Omental fat pad (tissue), 4 donors: Measurements from ENCODE around the gene NIPAL1. TPM values are rescaled to one million over a fixed set of nuclear protein-coding genes. Genes with fewer than 3 reads are reported as not detected.
"Not testable (repeated sequence)": the region's sequence is repeated elsewhere in the genome, so short reads cannot be mapped to it uniquely, and the experiment has no call there.

Source experiments
- ATAC-seq: fragments of 150-250 bp; one replicate; pipeline ENCODE4 v1.9.1; 2016; ENCODE audit warnings: mild to moderate bottlenecking, moderate library complexity; ENCODE audit not compliant: low FRiP score
- DNase-seq: peaks from one replicate; pipeline ENCODE4 v3.0.0-alpha.2; 2019; ENCODE audit warnings: low spot score
- total RNA-seq, 4 donors: library from RNA; depleted of rRNA; stranded (reverse); fragments of >200 nt; gene quantifications; one replicate each; pipeline ENCODE4 v1.1.0, GENCODE V29; 2016
- TF ChIP-seq, protein P1 (sequence below), 3 donors: fragments of 450-650 bp; IDR thresholded peaks; one replicate each; pipeline ENCODE4 v1.5.1; 2016 to 2017; ENCODE audit warnings: antibody characterized with exemption in 3 of 3, mild to moderate bottlenecking in 3 of 3, moderate library complexity in 2 of 3

Gene NIPAL1
- 1 to 10 TPM in 2 of 4 donors, under 1 TPM in 1, not detected in 1; 0.50 to 6.5 (median 1.1) TPM for total RNA-seq

DNA sequence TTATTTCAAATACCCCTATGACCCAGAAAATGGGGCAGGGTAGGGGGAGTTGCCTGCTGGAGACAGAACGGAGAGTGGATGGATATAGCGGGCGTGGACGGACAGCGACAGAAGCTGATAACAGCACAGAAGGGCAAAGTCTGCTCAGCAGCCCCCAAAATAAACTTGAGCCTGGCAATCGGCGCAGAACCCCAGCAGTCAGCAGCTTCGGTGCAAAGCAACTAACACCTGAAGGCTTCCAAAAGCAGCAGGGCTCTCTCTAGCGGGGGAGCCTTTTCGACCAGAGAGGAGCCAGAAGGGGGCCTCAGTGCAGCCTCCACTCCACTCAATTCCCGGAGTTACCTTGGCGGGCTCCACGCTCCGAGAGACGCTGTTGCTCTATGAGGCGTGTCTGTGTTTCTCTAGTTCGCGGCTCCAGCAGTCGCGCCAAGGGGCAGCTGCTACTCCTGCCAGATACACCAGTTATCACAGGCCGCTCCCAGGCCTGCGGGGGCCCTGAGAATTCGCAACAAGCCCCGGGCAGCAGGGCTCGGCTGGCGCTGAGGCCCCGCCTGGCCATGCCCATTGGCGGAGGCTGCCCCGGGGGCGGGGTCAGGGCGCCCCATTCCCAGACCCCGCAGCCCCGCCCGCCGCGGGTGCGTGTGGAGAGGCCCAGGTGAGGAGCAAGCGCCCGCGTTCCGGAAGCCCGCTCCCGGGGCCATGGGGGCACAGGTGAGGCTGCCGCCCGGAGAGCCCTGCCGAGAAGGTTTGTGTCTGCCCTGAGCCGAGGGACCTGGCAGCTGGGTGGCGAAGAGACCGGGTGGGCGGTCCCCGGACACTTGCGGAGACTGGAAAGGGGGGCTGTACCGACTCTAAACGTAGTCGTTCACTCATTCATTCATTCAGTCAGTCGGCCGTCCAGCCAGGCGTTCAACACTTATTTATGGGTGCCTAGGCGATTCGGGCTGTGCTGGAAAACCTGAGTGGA, at the start of gene NIPAL1, which contains the start of gene CNGA1:
Gene NIPAL1 (plus strand): TSS at position 632 of the 967 bp plus-strand sequence. CDS start 68 bp downstream, at position 700.
Gene CNGA1 (minus strand): TSS at position 541 of the 967 bp plus-strand sequence. CDS start 63,992 bp downstream, outside the sequence.
- ATAC-seq (peak; percentile 96), DNase-seq (peak; percentile 48)
- TF ChIP-seq, protein P1, sequence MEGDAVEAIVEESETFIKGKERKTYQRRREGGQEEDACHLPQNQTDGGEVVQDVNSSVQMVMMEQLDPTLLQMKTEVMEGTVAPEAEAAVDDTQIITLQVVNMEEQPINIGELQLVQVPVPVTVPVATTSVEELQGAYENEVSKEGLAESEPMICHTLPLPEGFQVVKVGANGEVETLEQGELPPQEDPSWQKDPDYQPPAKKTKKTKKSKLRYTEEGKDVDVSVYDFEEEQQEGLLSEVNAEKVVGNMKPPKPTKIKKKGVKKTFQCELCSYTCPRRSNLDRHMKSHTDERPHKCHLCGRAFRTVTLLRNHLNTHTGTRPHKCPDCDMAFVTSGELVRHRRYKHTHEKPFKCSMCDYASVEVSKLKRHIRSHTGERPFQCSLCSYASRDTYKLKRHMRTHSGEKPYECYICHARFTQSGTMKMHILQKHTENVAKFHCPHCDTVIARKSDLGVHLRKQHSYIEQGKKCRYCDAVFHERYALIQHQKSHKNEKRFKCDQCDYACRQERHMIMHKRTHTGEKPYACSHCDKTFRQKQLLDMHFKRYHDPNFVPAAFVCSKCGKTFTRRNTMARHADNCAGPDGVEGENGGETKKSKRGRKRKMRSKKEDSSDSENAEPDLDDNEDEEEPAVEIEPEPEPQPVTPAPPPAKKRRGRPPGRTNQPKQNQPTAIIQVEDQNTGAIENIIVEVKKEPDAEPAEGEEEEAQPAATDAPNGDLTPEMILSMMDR (IDR thresholded peaks at IDR 0.05), result no peak

DNA sequence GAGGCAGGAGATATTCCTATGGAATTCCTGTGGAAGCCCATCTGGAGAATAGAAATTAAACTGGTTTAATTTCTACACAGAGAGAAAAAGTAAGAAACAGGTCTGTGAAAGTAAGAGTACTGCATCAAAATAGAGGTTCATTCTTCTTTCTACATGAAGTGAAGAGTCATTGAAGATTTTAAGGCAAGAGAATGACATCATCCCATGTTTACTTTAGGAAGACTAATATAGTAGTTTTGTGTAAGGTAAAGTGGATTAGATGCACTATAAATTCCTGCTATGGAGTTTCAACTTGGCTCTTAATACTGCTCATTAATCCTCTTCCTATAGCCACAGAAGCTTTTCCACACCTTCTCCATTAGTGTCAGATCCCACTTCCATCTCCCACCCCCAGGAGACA, 47.7 kb upstream of the NIPAL1 start:
- TF ChIP-seq, protein P1 (IDR thresholded peaks at IDR 0.05), result no peak
- DNase-seq (no peak), ATAC-seq (no peak)

DNA sequence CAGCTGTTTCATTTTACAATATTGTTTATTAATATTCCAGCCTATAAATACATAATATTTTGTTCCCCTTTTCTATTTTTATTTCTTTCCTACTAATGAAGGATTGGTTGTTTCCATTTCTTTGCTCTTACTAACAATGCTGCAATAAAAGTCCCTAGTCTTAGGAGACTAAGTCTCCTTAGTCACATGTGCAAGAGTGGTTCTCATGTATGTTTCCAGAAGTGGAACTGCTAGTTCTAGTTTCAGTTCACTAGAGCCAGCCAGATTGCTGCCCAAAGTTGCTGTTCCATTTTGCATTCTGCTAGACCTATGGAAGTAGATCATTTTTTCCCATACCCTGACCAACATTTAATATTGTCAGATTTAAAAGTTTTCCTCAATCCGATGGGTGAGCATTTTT, 44.4 kb upstream of the NIPAL1 start:
- no peak for DNase-seq
- no peak for ATAC-seq
- TF ChIP-seq, protein P1 (IDR thresholded peaks at IDR 0.05), result no peak

DNA sequence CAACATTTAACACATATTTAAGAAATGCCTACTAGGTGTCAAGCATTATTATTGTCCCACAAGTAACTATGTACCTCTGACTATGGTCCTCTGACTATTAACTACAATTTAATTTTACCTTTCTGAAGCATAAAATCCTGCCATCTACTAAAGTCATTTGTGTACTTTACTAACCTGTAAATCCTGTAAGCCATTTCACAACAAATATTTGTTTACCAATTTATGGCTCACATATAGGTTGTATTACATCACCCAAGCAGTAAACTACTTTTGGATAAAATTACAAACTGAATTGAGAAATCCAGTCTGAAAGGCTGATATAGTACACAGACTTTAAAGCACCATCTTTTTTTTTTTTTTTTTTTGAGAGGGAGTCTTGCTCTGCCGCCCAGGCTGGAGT, 43.9 kb upstream of the NIPAL1 start:
- ATAC-seq (no peak), DNase-seq (no peak)
- TF ChIP-seq, protein P1 (IDR thresholded peaks at IDR 0.05), result no peak

- ATAC-seq (no peak), DNase-seq (no peak)
- TF ChIP-seq, protein P1 (IDR thresholded peaks at IDR 0.05), result no peak
These were observed 42.0 kb upstream of the NIPAL1 start for GRCh38 chr4:47974566-47974965.

GRCh38 chr4:47990145-47990544, 26.4 kb upstream of the NIPAL1 start:
- DNase-seq (no peak), ATAC-seq (no peak)
- TF ChIP-seq, protein P1 (IDR thresholded peaks at IDR 0.05), result no peak

- not testable (repeated sequence) for ATAC-seq, DNase-seq
These were observed 24.1 kb upstream of the NIPAL1 start for GRCh38 chr4:47992475-47992874.
